ENCODE data around the gene VAV1.

DNA sequence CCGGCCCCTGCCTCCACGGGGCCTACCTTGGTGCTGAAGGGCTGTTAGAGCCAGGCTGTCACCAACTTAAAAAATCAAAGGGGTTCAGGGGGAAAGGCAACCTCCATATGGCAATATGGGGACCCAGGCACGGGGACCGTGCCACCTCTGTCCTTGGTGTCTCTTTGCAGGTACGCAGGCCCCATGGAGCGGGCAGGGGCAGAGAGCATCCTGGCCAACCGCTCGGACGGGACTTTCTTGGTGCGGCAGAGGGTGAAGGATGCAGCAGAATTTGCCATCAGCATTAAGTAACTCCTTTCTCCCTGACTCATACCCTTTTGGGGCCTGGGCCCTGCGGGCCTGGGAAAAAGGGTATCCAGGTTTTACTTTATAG, 75.3 kb downstream of the VAV1 start:
- no peak for TF ChIP-seq POLR2AphosphoS5 (IDR thresholded peaks at IDR 0.05)
- TF ChIP-seq CTCF (IDR thresholded peaks at IDR 0.05; ENCODE audit: poor library complexity, severe bottlenecking): no peak
